HG02885 (cell line): ENCODE results near the gene TAS2R1.

Source experiments
- ATAC-seq: cut with Tn5 transposase; IDR thresholded peaks from one replicate; pipeline ENCODE4 v1.9.1; 2021; ENCODE audit warnings: mild to moderate bottlenecking; ENCODE audit not compliant: unreplicated experiment, poor library complexity

TAS2R1 gene

GRCh38 chr5:9589049-9589835 is 40.9 kb downstream of the TAS2R1 start:
- no peak for ATAC-seq

- no peak for ATAC-seq
Observed at GRCh38 chr5:9588254-9588653, 41.9 kb downstream of the TAS2R1 start.

GRCh38 chr5:9587135-9587534 is 43.0 kb downstream of the TAS2R1 start:
- ATAC-seq, result no peak

- no peak for ATAC-seq
Observed at GRCh38 chr5:9582406-9582805, 47.7 kb downstream of the TAS2R1 start.
